KOPT-K1 (cell line): ENCODE measurements around the gene SIK2.

Experiments
- H3K27ac ChIP-seq: fragments of 200-600 bp; sonication (generic); 2 replicates; pipeline ENCODE4 v1.5.1; 2016; ENCODE audit warnings: antibody characterized with exemption, mild to moderate bottlenecking, low read depth, low read length; ENCODE audit not compliant: poor library complexity, severe bottlenecking
- H3K36me3 ChIP-seq: fragments of 200-600 bp; sonication (generic); 2 replicates; pipeline ENCODE4 v1.5.1; 2017; ENCODE audit warnings: antibody characterized with exemption, mild to moderate bottlenecking, low read length, moderate library complexity; ENCODE audit not compliant: insufficient read depth
- H3K9me3 ChIP-seq: fragments of 200-600 bp; sonication (generic); 2 replicates; pipeline ENCODE4 v1.5.1; 2017; ENCODE audit warnings: antibody characterized with exemption, low read length, mild to moderate bottlenecking; ENCODE audit not compliant: insufficient read depth, poor library complexity, severe bottlenecking

Gene SIK2

GRCh38 chr11:111729071-111729830, 127.0 kb downstream of the SIK2 start:
- H3K36me3 ChIP-seq, result peaks cover 47% of the 10 kb centered on the region
- no peaks in the 10 kb centered on the region for H3K9me3 ChIP-seq
- H3K27ac ChIP-seq, result no peak overlapping the region

GRCh38 chr11:111729831-111730311, 127.6 kb downstream of the SIK2 start:
- Histone ChIP-seq H3K36me3 (peaks cover 41% of the 10 kb centered on the region), H3K27ac (no peak overlapping the region), H3K9me3 (no peaks in the 10 kb centered on the region)

GRCh38 chr11:111730871-111731591, 128.8 kb downstream of the SIK2 start:
- no peak overlapping the region for H3K27ac ChIP-seq
- H3K9me3 ChIP-seq, result no peaks in the 10 kb centered on the region

DNA sequence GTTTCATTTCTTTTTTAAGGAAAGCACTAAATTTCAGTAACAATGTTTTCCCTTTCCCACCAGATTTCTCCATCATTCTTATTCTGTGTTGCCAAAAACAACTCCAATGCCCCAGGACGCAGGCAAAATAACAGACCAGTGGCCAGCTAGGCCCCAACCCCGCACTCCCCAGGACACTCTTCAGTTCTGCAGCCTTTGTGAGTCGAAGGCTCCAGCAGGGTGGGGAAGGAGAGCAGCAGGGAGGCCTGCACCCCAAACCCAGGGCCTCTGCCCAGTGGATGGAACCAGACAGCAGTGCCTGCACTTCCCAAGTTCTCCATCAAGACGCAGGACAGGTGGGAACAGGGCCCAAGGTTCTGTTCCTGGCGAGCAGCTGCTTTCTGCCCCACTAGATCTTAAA, 129.6 kb downstream of the SIK2 start:
- H3K36me3 ChIP-seq, result peaks cover 39% of the 10 kb centered on the region
- H3K9me3 ChIP-seq, result no peaks in the 10 kb centered on the region
- no peak overlapping the region for H3K27ac ChIP-seq

More at GRCh38 chr11:111730871-111731591, 128.8 kb downstream of the SIK2 start:
- H3K36me3 ChIP-seq, result peaks cover 39% of the 10 kb centered on the region

DNA sequence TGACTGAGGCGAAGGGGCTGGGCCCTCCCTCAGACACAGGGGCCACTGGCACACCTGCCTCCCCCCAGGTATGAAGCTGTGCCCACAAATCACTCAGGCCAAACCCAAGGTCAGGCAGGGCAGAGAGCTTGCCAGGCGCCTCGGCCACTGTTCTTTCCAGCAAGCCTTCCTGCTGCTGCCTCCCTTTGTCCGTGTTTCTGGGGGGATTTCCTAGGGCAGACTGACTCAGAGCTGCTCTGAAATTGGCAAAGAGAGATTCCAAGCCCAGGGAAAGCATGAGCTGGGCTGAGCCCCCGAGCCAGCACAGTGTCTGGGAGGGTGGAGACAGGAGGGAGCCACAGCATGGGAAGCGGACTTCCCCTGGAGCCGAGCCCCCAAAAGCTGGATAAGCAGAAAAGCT, 130.8 kb downstream of the SIK2 start:
- no peak overlapping the region for H3K27ac ChIP-seq
- no peaks in the 10 kb centered on the region for H3K9me3 ChIP-seq
- peaks cover 39% of the 10 kb centered on the region for H3K36me3 ChIP-seq

GRCh38 chr11:111733611-111734088, 131.4 kb downstream of the SIK2 start:
- peaks cover 44% of the 10 kb centered on the region for H3K36me3 ChIP-seq
- H3K27ac ChIP-seq, result no peak overlapping the region
- H3K9me3 ChIP-seq, result no peaks in the 10 kb centered on the region

DNA sequence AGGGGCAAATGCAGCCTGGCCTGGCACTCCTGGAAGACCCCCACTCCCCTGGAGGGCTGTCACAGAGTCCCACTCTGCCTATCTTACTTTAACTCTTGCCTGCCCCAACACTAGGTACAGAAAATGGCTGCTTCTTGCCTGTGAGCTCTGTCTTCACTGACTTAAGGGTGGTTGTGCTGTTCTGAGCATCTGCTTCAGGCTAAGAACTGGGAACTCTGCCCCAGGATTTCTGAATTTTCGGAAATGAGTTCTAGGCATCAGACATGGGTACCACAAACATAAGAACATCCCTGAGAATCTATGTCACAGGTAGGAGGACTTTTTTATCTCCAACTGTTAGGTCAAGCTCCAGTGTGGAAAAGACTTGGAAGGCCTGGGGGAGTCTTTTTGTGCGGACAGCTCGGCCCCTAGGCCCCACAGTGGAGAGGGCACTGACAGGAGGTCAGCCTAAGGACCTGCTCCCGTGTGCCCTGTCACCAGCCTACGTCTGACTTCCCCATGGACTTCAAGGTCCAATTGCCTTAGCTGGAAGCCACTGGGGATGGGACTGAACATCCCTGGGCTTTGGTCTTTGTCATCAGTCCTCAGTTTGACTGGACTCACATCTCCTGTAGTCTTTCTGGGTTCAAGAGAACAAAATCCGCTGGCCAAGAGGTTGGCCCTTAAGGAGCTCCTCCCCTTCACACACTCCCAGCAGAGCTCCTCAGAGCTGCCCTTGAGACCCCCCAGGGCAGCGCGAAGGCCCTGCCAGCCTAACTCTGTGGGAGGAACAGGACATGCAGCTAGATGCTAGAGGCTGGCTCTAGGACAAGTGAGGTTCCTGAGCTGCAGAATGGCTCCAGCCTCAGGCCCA, 132.1 kb downstream of the SIK2 start:
- Histone ChIP-seq H3K27ac (no peak overlapping the region), H3K36me3 (peaks cover 44% of the 10 kb centered on the region), H3K9me3 (no peaks in the 10 kb centered on the region)

- Histone ChIP-seq H3K36me3 (peaks cover 48% of the 10 kb centered on the region), H3K9me3 (no peaks in the 10 kb centered on the region), H3K27ac (no peak overlapping the region)
These were observed 132.7 kb downstream of the SIK2 start for GRCh38 chr11:111734954-111735261.

DNA sequence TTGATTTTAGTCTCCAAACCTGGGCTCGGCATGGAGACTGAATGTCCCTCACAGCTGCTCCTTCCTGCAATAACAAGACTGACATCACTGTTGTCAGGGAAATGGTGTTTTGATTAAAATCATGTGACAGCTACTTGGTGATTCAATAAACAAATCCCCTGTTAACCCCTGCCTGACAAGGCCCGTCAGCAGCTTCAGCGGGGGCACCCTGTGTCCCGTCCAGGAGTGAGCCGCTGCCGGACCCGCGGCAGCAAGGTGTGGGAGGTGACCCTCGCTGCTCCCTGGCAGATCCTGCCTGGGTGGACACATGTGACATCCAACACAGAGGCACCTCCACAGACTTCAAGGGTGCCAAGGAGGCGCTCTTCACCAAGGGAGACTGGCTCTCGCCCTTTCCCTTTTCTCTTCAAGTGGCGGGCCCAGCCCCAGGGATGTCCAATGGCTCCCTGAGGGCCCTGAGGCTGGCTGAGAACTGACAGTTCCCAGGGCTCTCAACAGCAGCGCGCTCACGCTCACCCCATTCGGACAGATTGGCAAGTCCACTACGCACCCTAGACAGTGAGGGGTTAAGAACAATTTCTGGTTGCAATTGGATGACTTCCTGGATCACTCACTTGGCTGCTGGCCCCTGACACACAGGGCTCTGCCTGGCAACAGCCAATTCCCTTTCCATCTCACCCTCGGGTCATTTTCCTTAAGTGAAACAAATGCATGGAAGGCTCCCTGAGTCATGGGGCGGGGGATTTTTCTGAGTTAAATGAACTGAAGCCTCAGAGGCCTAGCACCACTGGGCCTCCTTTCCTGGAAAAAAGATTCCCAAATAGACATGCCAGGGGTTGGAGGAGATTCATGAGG, 133.2 kb downstream of the SIK2 start:
- Histone ChIP-seq H3K27ac (no peak overlapping the region), H3K9me3 (no peaks in the 10 kb centered on the region), H3K36me3 (peaks cover 53% of the 10 kb centered on the region)

DNA sequence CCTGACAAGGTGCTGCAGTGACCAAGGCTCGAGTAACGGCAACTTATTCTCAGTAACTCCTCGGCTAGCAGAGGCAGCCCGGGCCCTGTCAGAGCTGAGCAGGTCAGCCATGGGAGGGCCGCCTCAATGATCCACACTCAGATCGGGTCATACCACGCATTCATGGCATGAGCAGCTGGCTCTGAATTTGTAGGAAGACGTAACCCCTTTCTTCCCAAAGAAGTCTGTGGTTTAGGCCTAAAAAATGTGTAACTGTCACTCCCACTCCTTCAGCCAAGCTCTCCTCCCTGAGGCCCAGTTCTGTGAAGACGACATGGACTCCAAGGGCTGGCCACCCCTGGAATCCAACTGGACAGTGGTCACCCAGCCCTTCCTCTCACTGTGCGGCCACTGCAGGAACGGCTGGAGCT, 133.9 kb downstream of the SIK2 start:
- no peaks in the 10 kb centered on the region for H3K9me3 ChIP-seq
- H3K27ac ChIP-seq, result no peak overlapping the region
- H3K36me3 ChIP-seq, result peaks cover 60% of the 10 kb centered on the region

DNA sequence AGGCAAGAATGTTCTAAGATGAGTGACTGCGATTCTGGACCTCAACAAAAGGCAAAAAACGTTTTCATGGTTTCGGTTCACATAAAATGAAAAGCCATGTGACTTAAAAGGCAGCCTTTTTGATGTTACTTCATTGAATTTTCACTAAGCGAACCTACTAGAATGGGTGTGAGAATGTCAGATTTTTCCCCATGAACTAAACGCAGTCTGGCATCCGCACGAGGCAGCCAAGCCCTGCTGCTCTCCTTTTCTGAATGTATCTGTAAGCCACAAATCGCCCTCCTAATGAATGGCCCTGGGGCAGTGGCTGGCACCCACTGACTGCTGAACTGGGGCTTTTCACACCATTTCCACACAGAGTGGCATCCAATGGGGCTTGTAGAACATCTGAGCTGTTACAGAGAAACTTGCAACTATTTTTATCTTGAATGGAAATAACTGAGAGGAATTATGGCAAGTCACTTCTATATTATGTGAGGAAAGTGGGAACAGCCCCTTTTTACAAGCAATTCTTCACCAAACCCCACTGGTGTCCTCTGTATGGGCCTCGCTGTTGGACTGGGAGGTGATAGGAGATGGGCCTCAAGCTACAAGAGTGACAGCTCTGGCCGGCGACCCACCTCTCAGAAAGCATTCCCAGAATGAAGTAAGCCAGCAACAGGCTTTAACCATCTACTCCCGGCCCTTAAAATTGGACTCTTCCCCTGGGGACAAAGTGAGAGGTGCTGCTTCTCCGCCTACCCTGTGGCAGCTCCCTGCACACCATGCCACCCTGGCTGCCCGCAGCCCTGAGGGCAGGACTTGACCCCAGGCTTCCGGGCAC, 134.6 kb downstream of the SIK2 start:
- Histone ChIP-seq H3K36me3 (peaks cover 67% of the 10 kb centered on the region), H3K9me3 (no peaks in the 10 kb centered on the region), H3K27ac (no peak overlapping the region)

DNA sequence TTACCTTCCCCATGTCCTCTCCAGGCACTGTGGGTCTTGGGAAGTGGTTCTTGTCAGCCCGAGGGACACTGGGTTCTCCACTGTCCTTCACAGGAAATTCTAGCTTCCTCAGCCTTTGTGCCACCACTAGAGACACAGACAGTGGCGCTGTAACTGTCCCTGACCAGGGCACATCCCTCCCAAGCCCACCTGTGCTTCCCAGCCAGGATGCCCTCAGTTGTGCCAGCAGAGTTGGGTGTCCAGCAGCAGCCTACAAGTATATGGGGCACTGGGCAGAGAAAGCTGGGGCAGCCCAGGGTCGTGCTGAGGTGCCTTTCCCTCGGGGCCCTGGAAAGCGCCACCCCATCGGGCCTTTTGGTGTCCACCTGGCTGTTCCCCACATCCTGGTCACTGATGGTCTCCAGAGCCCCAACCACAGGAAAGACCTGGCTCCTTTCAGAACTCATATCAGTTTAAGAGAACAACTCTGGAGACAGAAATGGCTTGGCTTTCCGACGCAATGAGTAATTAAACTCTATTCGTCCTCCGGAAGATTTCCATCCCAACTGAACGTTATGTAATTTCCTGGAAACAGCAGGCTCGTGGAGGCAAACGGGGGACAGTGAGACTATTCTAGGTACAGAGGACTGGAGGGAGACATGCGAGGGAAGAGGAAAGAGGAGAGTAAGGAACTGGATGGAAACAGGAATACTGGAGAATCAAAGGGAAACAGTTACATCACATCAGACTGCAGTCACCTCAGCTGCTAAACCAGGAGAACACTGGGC, 135.4 kb downstream of the SIK2 start:
- peaks cover 75% of the 10 kb centered on the region for H3K36me3 ChIP-seq
- H3K9me3 ChIP-seq, result no peaks in the 10 kb centered on the region
- H3K27ac ChIP-seq, result no peak overlapping the region

GRCh38 chr11:111739299-111739698, 137.1 kb downstream of the SIK2 start:
- H3K9me3 ChIP-seq, result no peaks in the 10 kb centered on the region
- H3K27ac ChIP-seq, result no peak overlapping the region
- peaks cover 92% of the 10 kb centered on the region for H3K36me3 ChIP-seq
